Measurements from ENCODE around the gene ROS1. TPM values are rescaled to one million over a fixed set of nuclear protein-coding genes. Genes with fewer than 3 reads are reported as not detected.
A peak's percentile ranks its signal among the peaks of the same experiment; 100 is the strongest.

ROS1 gene
- polyA plus RNA-seq, 3 donors = not detected

DNA sequence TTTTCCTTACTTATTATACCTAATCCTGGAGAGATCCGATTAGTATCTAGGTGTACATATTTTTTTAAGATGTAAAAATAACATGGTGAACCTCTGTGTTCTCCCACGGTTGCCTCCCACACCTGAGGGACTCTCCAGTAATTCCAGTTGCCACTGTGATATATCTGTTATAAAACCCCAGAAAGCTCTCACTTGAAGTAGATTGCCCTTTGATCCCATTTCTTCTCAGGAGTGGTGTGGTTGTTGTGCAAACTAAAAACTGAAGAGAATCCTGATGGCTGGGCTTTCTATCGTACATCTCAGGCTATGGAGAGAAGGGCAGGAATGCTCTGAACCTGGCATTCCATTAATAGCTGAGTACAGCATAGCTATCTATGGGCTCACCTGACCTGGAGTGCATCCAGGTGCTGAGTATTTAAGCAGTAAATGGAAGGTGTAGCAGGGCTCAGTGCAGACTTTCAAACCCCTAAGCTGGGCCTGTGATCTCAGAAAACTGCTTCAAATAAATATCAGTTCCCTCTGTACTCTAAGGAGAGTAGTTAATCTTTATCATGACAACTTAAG is 119.4 kb downstream of the ROS1 start:
- H2AFZ ChIP-seq (ENCODE audit: insufficient read depth, low read depth, low read length, poor library complexity, severe bottlenecking) = no peak overlapping the region
- TF ChIP-seq, protein P1, sequence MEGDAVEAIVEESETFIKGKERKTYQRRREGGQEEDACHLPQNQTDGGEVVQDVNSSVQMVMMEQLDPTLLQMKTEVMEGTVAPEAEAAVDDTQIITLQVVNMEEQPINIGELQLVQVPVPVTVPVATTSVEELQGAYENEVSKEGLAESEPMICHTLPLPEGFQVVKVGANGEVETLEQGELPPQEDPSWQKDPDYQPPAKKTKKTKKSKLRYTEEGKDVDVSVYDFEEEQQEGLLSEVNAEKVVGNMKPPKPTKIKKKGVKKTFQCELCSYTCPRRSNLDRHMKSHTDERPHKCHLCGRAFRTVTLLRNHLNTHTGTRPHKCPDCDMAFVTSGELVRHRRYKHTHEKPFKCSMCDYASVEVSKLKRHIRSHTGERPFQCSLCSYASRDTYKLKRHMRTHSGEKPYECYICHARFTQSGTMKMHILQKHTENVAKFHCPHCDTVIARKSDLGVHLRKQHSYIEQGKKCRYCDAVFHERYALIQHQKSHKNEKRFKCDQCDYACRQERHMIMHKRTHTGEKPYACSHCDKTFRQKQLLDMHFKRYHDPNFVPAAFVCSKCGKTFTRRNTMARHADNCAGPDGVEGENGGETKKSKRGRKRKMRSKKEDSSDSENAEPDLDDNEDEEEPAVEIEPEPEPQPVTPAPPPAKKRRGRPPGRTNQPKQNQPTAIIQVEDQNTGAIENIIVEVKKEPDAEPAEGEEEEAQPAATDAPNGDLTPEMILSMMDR (IDR thresholded peaks at IDR 0.05) = no peak
- WGBS (ENCODE audit: insufficient coverage) = 67% methylated on average over 1 of the region's 3 CpGs

DNA sequence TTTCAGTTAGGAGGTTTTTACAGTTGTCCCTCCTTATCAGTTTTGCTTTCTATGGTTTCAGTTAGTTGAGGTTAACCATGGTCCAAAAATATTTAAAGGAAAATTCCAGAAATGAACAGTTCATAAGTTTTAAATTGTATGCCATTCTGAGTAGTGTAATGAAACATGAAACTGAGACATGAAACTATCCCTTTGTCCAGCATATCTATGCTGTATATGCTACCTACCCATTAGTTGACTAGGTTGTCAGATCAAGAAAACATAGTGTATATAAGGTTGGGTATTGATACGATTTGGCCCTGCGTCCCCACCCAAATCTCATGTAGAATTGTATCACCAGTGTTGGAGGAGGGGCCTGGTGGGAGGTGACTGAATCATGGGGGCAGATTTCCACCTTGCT is 121.3 kb downstream of the ROS1 start:
- no peak overlapping the region for H3K27ac Mint-ChIP-seq
- Histone ChIP-seq H3K36me3 (replicated peaks in 1 of 2; ENCODE audit: control insufficient read depth in 1 of 2, insufficient read depth in 2 of 2, low read length in 2 of 2) (no peaks in the 10 kb centered on the region), H2AFZ (ENCODE audit: insufficient read depth, low read depth, low read length, poor library complexity, severe bottlenecking) (no peak overlapping the region), H3K79me2 (ENCODE audit: insufficient read depth, low read length) (no peaks in the 10 kb centered on the region), H3K27me3 (ENCODE audit: control insufficient read depth in 2 of 2, insufficient read depth in 2 of 2, low read length in 2 of 2) (no peaks in the 10 kb centered on the region), H3K4me2 (replicated peaks; ENCODE audit: extremely low read depth, low read length, poor library complexity, severe bottlenecking) (no peak overlapping the region), H3K27ac (ENCODE audit: low read depth in 1 of 2, low read length in 2 of 2) (no peak overlapping the region), H3K4me3 (replicated peaks in 1 of 3; ENCODE audit: low read depth in 2 of 3, low read length in 3 of 3) (no peak overlapping the region), H3K4me1 (ENCODE audit: control insufficient read depth in 1 of 2, insufficient read depth in 2 of 2, low read length in 2 of 2) (no peaks in the 10 kb centered on the region), H3K9ac (ENCODE audit: insufficient read depth, low read length, poor library complexity, severe bottlenecking) (no peak overlapping the region), H4K20me1 (ENCODE audit: insufficient read depth, low read length) (no peaks in the 10 kb centered on the region), H3K9me3 (replicated peaks in 1 of 2; ENCODE audit: control insufficient read depth in 1 of 2, insufficient read depth in 1 of 2, low read length in 2 of 2) (no peaks in the 10 kb centered on the region)
- WGBS (ENCODE audit: insufficient coverage) = 100% methylated on average over 2 of the region's 2 CpGs
- H3K9me3 Mint-ChIP-seq = peaks cover 0 to 5% (median 0%) of the 10 kb centered on the region in 7 donors
- H3K4me1 Mint-ChIP-seq = no peaks in the 10 kb centered on the region
- DNase-seq = no peak
- intact Hi-C loops (cut with micrococcal nuclease) = no loop called here
- H3K4me3 Mint-ChIP-seq = no peak overlapping the region
- no peaks in the 10 kb centered on the region for H3K27me3 Mint-ChIP-seq (ENCODE audit: low read depth in 3 of 3)
- H3K36me3 Mint-ChIP-seq = no peaks in the 10 kb centered on the region
- TF ChIP-seq, protein P1 (IDR thresholded peaks at IDR 0.05) = no peak

More for the DNA sequence above, 119.4 kb downstream of the ROS1 start:
- no peaks in the 10 kb centered on the region for H3K9me3 ChIP-seq (replicated peaks in 1 of 2; ENCODE audit: control insufficient read depth in 1 of 2, insufficient read depth in 1 of 2, low read length in 2 of 2)
- Mint-ChIP-seq H3K9me3 (peaks cover 0 to 3% (median 0%) of the 10 kb centered on the region in 7 donors), H3K4me3 (no peak overlapping the region), H3K27me3 (ENCODE audit: low read depth in 3 of 3) (peaks cover 0 to 2% (median 0%) of the 10 kb centered on the region in 3 donors), H3K27ac (peak overlapping the region in 1 of 7 donors; percentile 45), H3K4me1 (no peaks in the 10 kb centered on the region), H3K36me3 (no peaks in the 10 kb centered on the region)
- H3K79me2 ChIP-seq (ENCODE audit: insufficient read depth, low read length) = no peaks in the 10 kb centered on the region
- no peak overlapping the region for H3K4me3 ChIP-seq (replicated peaks in 1 of 3; ENCODE audit: low read depth in 2 of 3, low read length in 3 of 3)
- no peak overlapping the region for H3K9ac ChIP-seq (ENCODE audit: insufficient read depth, low read length, poor library complexity, severe bottlenecking)
- no peaks in the 10 kb centered on the region for H3K27me3 ChIP-seq (ENCODE audit: control insufficient read depth in 2 of 2, insufficient read depth in 2 of 2, low read length in 2 of 2)
- no peaks in the 10 kb centered on the region for H3K4me1 ChIP-seq (ENCODE audit: control insufficient read depth in 1 of 2, insufficient read depth in 2 of 2, low read length in 2 of 2)
- intact Hi-C loops (cut with micrococcal nuclease) = no loop called here
- no peaks in the 10 kb centered on the region for H3K36me3 ChIP-seq (replicated peaks in 1 of 2; ENCODE audit: control insufficient read depth in 1 of 2, insufficient read depth in 2 of 2, low read length in 2 of 2)
- no peak overlapping the region for H3K27ac ChIP-seq (ENCODE audit: low read depth in 1 of 2, low read length in 2 of 2)
- DNase-seq = no peak
- H4K20me1 ChIP-seq (ENCODE audit: insufficient read depth, low read length) = no peaks in the 10 kb centered on the region
- no peak overlapping the region for H3K4me2 ChIP-seq (replicated peaks; ENCODE audit: extremely low read depth, low read length, poor library complexity, severe bottlenecking)

All from CD14-positive monocyte (primary cell).